HCT116 (cell line): ENCODE data around the gene SCAMP1. TPM values are rescaled to one million over a fixed set of nuclear protein-coding genes. Genes with fewer than 3 reads are reported as not detected.

Source experiments
- ATAC-seq: fragments of 200-7000 bp; cut with Tn5 transposase; 2 replicates; pipeline ENCODE4 v1.9.1; 2020; ENCODE audit warnings: mild to moderate bottlenecking, moderate library complexity
- BruUV-seq: library from RNA; stranded (reverse); fragments of 400-500 nt; replicated peaks from 2 replicates; lab custom pipeline; 2021; lab: Mats Ljungman, UMichigan
- CTCF ChIA-PET: fragments of 300-600 bp; sonication (Branson Sonifier 250); formaldehyde crosslinking; loops from one replicate; lab custom pipeline; 2021; ENCODE audit warnings: antibody characterized with exemption; lab: Charles Lee
- POLR2A ChIA-PET: fragments of 300-600, 350-600 bp; sonication (Branson Sonifier 250); formaldehyde crosslinking; loops from one replicate; lab custom pipeline; 2021; ENCODE audit warnings: antibody characterized with exemption; lab: Charles Lee
- RAD21 ChIA-PET, 2 experiments: fragments of 300-600 bp; sonication (Branson Sonifier 250); formaldehyde crosslinking; loops; one replicate each; lab custom pipeline; 2023; ENCODE audit warnings: low total read pairs in 2 of 2; ENCODE audit not compliant: uncharacterized antibody in 2 of 2, unreplicated experiment in 2 of 2, low non-redundant PET in 1 of 2; lab: Charles Lee
- DNase-seq: peaks from one replicate; pipeline ENCODE4 v3.0.0-alpha.2; 2010; ENCODE audit warnings: low read depth, low spot score
- H2AFZ ChIP-seq: fragments of 200-600 bp; shearing (Covaris generic), sonication (generic); 2 replicates; pipeline ENCODE4 v1.6.1; 2017; ENCODE audit warnings: low read depth, mixed run types, mixed read lengths, antibody characterized with exemption, low read length; ENCODE audit not compliant: poor library complexity, severe bottlenecking
- H3K27ac ChIP-seq: 2 replicates; pipeline ENCODE4 v1.5.1; 2012; ENCODE audit warnings: low read depth, low read length
- H3K27me3 ChIP-seq: fragments of 200-600 bp; sonication (generic); 2 replicates; pipeline ENCODE4 v1.6.1; 2016; ENCODE audit warnings: mixed run types, low read length, mixed read lengths; ENCODE audit not compliant: insufficient read depth
- H3K36me3 ChIP-seq, 2 experiments: fragments of 200-500 bp in 1 of 2; fragments of 200-600 bp in 1 of 2; sonication (Bioruptor generic) in 1 of 2; sonication (generic) in 1 of 2; 2 replicates each; pipeline versions ENCODE4 v1.5.1 to v1.6.1; 2014 to 2016; ENCODE audit warnings: low read length in 2 of 2, inconsistent platforms in 1 of 2, mixed read lengths in 1 of 2, mixed run types in 1 of 2; ENCODE audit not compliant: insufficient read depth in 2 of 2, control insufficient read depth in 1 of 2
- H3K4me1 ChIP-seq, 2 experiments: fragments of 200-600 bp in 1 of 2; sonication (generic) in 1 of 2; 2 replicates each; pipeline versions ENCODE4 v1.5.1 to v1.6.1; 2012 to 2017; ENCODE audit warnings: low read length in 2 of 2, inconsistent platforms in 1 of 2, mild to moderate bottlenecking in 1 of 2, mixed read lengths in 1 of 2, mixed run types in 1 of 2, moderate library complexity in 1 of 2; ENCODE audit not compliant: insufficient read depth in 2 of 2, control insufficient read depth in 1 of 2
- H3K4me2 ChIP-seq: fragments of 200-600 bp; sonication (generic); 2 replicates; pipeline ENCODE4 v1.6.1; 2017; ENCODE audit warnings: mixed run types, low read length, mixed read lengths
- H3K4me3 ChIP-seq, 2 experiments: fragments of 200-600 bp in 1 of 2; sonication (generic) in 1 of 2; replicated peaks in 1 of 2; 2 replicates each; pipeline ENCODE4 v1.5.1; 2011 to 2016; ENCODE audit warnings: low read length in 2 of 2, control low read depth in 1 of 2, low read depth in 1 of 2, mild to moderate bottlenecking in 1 of 2, mixed read lengths in 1 of 2, mixed run types in 1 of 2
- H3K79me2 ChIP-seq: fragments of 200-600 bp; sonication (generic); 2 replicates; pipeline ENCODE4 v1.6.1; 2017; ENCODE audit warnings: mild to moderate bottlenecking, mixed run types, low read length, moderate library complexity, mixed read lengths; ENCODE audit not compliant: insufficient read depth
- H3K9ac ChIP-seq: fragments of 200-600 bp; sonication (generic); 2 replicates; pipeline ENCODE4 v1.6.1; 2016; ENCODE audit warnings: low read length, mixed read lengths
- H3K9me2 ChIP-seq: fragments of 200-600 bp; sonication (generic), shearing (Covaris generic); 2 replicates; pipeline ENCODE4 v1.6.1; 2017; ENCODE audit warnings: mixed run types, mild to moderate bottlenecking, moderate library complexity; ENCODE audit not compliant: insufficient read depth
- H3K9me3 ChIP-seq, 2 experiments: fragments of 200-500 bp in 1 of 2; fragments of 200-600 bp in 1 of 2; sonication (Bioruptor generic) in 1 of 2; sonication (generic) in 1 of 2; 2 replicates each; pipeline ENCODE4 v1.6.1; 2014 to 2017; ENCODE audit warnings: low read length in 2 of 2, mixed read lengths in 2 of 2, inconsistent platforms in 1 of 2, low read depth in 1 of 2, mild to moderate bottlenecking in 1 of 2, mixed run types in 1 of 2, moderate library complexity in 1 of 2; ENCODE audit not compliant: control insufficient read depth in 1 of 2, insufficient read depth in 1 of 2
- H4K20me1 ChIP-seq: fragments of 200-600 bp; sonication (generic), shearing (Covaris generic); 2 replicates; pipeline ENCODE4 v1.6.1; 2017; ENCODE audit warnings: mixed run types, mild to moderate bottlenecking, moderate library complexity; ENCODE audit not compliant: insufficient read depth
- CBX3 ChIP-seq: IDR thresholded peaks from 2 replicates; pipeline ENCODE4 v1.6.1; 2012; ENCODE audit warnings: low read depth
- EZH2 ChIP-seq: fragments of 200-600 bp; sonication (generic); IDR thresholded peaks from 2 replicates; pipeline ENCODE4 v1.6.1; 2017; ENCODE audit warnings: antibody characterized with exemption, mixed run types
- FOSL1 ChIP-seq: IDR thresholded peaks from 2 replicates; pipeline ENCODE4 v1.6.1; 2012; ENCODE audit warnings: low read depth
- JUND ChIP-seq: IDR thresholded peaks from 2 replicates; pipeline ENCODE4 v1.6.1; 2012
- YY1 ChIP-seq: IDR thresholded peaks from 2 replicates; pipeline ENCODE4 v1.6.1; 2011; ENCODE audit warnings: low read length, low read depth, moderate library complexity, mild to moderate bottlenecking; ENCODE audit not compliant: insufficient replicate concordance; ENCODE audit errors: extremely low read depth
- intact Hi-C: fragments of 100-400 bp; cut with micrococcal nuclease; formaldehyde crosslinking; loops from 2 replicates; pipeline ENCODE4 v1.10.0; 2022
- total RNA-seq: library from RNA; stranded (reverse); gene quantifications from one replicate; pipeline ENCODE4 v1.2.1, GENCODE V29; 2021; ENCODE audit not compliant: unreplicated experiment
- TF ChIP-seq, protein P1 (sequence below): IDR thresholded peaks from 2 replicates; pipeline ENCODE4 v1.6.1; 2012; ENCODE audit warnings: low read depth

Gene SCAMP1
- total RNA-seq, 1 experiment from 2014 or later: 46.4 TPM

GRCh38 chr5:78496373-78496772 lies 136.0 kb downstream of the SCAMP1 start:
- ChIA-PET POLR2A (no interaction called here), RAD21 (no interaction called here), CTCF (no interaction called here)
- Histone ChIP-seq H3K4me1 (no peaks in the 10 kb centered on the region; a peak in 1 of 4 replicates), H3K27ac (no peak overlapping the region), H3K9me2 (no peaks in the 10 kb centered on the region), H3K4me2 (no peak overlapping the region), H3K27me3 (no peaks in the 10 kb centered on the region), H3K9ac (no peak overlapping the region), H4K20me1 (no peaks in the 10 kb centered on the region; the same call in 1 of the 2 replicates), H3K79me2 (peaks cover 3% of the 10 kb centered on the region; the same call in 1 of the 2 replicates), H3K36me3 (no peaks in the 10 kb centered on the region), H3K4me3 (no peak overlapping the region), H3K9me3 (no peaks in the 10 kb centered on the region), H2AFZ (no peak overlapping the region)
- TF ChIP-seq FOSL1: no peak
- no peak for TF ChIP-seq EZH2
- TF ChIP-seq YY1: no peak
- TF ChIP-seq CBX3: no peak
- TF ChIP-seq, protein P1, sequence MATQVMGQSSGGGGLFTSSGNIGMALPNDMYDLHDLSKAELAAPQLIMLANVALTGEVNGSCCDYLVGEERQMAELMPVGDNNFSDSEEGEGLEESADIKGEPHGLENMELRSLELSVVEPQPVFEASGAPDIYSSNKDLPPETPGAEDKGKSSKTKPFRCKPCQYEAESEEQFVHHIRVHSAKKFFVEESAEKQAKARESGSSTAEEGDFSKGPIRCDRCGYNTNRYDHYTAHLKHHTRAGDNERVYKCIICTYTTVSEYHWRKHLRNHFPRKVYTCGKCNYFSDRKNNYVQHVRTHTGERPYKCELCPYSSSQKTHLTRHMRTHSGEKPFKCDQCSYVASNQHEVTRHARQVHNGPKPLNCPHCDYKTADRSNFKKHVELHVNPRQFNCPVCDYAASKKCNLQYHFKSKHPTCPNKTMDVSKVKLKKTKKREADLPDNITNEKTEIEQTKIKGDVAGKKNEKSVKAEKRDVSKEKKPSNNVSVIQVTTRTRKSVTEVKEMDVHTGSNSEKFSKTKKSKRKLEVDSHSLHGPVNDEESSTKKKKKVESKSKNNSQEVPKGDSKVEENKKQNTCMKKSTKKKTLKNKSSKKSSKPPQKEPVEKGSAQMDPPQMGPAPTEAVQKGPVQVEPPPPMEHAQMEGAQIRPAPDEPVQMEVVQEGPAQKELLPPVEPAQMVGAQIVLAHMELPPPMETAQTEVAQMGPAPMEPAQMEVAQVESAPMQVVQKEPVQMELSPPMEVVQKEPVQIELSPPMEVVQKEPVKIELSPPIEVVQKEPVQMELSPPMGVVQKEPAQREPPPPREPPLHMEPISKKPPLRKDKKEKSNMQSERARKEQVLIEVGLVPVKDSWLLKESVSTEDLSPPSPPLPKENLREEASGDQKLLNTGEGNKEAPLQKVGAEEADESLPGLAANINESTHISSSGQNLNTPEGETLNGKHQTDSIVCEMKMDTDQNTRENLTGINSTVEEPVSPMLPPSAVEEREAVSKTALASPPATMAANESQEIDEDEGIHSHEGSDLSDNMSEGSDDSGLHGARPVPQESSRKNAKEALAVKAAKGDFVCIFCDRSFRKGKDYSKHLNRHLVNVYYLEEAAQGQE: no peak
- no peak for TF ChIP-seq JUND
- BruUV-seq: no TSS peak
- ATAC-seq: no peak
- DNase-seq: no peak
- intact Hi-C loops: no loop called here
